Caco-2 (cell line): ENCODE measurements around the gene CARHSP1. TPM values are rescaled to one million over a fixed set of nuclear protein-coding genes. Genes with fewer than 3 reads are reported as not detected.
A peak's percentile ranks its signal among the peaks of the same experiment; 100 is the strongest.

ENCODE experiments used
- BruUV-seq: library from RNA; stranded (reverse); fragments of 400-500 nt; replicated peaks from 2 replicates; lab custom pipeline; 2021; lab: Mats Ljungman, UMichigan
- CTCF ChIA-PET: fragments of 300-600 bp; sonication (Branson Sonifier 250); formaldehyde crosslinking; loops from one replicate; lab custom pipeline; 2022; ENCODE audit warnings: antibody characterized with exemption; lab: Charles Lee
- POLR2A ChIA-PET: fragments of 300-600 bp; sonication (Branson Sonifier 250); formaldehyde crosslinking; loops from one replicate; lab custom pipeline; 2022; ENCODE audit warnings: antibody characterized with exemption; lab: Charles Lee
- DNase-seq, 2 experiments: peaks; one replicate each; pipeline versions ENCODE4 v3.0.0 to v3.0.0-alpha.2; 2020 to 2022
- H3K27me3 ChIP-seq: replicated peaks from 2 replicates; pipeline ENCODE4 v1.6.0; 2011; ENCODE audit warnings: low read length; ENCODE audit not compliant: control insufficient read depth, insufficient read depth
- H3K36me3 ChIP-seq: 2 replicates; pipeline ENCODE4 v1.5.1; 2011; ENCODE audit warnings: low read length; ENCODE audit not compliant: control insufficient read depth, insufficient read depth
- H3K4me1 ChIP-seq: fragments of 250-450 bp; sonication (Bioruptor Pico); 2 replicates; pipeline ENCODE4 v1.5.1; 2020; ENCODE audit warnings: mild to moderate bottlenecking
- H3K4me3 ChIP-seq: 2 replicates; pipeline ENCODE4 v1.5.1; 2011; ENCODE audit warnings: low read depth, mild to moderate bottlenecking, control low read depth, low read length
- H3K9me3 ChIP-seq: fragments of 250-450 bp; sonication (Bioruptor Pico); 2 replicates; pipeline ENCODE4 v1.5.1; 2020; ENCODE audit warnings: mild to moderate bottlenecking, moderate library complexity
- H3K27ac Mint-ChIP-seq: one replicate; pipeline ENCODE4 v1.8.0; 2022; ENCODE audit warnings: mixed read lengths; ENCODE audit not compliant: unreplicated experiment
- H3K27me3 Mint-ChIP-seq: one replicate; pipeline ENCODE4 v1.8.0; 2022; ENCODE audit warnings: mixed read lengths; ENCODE audit not compliant: insufficient read depth, unreplicated experiment
- H3K36me3 Mint-ChIP-seq: one replicate; pipeline ENCODE4 v1.8.0; 2022; ENCODE audit warnings: mild to moderate bottlenecking, mixed read lengths; ENCODE audit not compliant: insufficient read depth, unreplicated experiment
- H3K4me1 Mint-ChIP-seq: one replicate; pipeline ENCODE4 v1.8.0; 2022; ENCODE audit warnings: low read depth, mixed read lengths; ENCODE audit not compliant: unreplicated experiment
- H3K4me3 Mint-ChIP-seq: one replicate; pipeline ENCODE4 v1.8.0; 2022; ENCODE audit warnings: mild to moderate bottlenecking, moderate library complexity, mixed read lengths; ENCODE audit not compliant: unreplicated experiment
- H3K9me3 Mint-ChIP-seq: one replicate; pipeline ENCODE4 v1.8.0; 2022; ENCODE audit warnings: mixed read lengths; ENCODE audit not compliant: unreplicated experiment
- CTCF ChIP-seq, 2 experiments: fragments of 200-600 bp in 1 of 2; IDR thresholded peaks; 1 replicate in 1 of 2; 2 replicates in 1 of 2; pipeline versions ENCODE4 v1.5.1 to v1.8.0; 2011 to 2022; ENCODE audit warnings: antibody characterized with exemption in 1 of 2, control low read depth in 1 of 2, inconsistent platforms in 1 of 2, low read depth in 1 of 2, low read length in 1 of 2, mild to moderate bottlenecking in 1 of 2, moderate library complexity in 1 of 2; ENCODE audit not compliant: insufficient read depth in 1 of 2, severe bottlenecking in 1 of 2, unreplicated experiment in 1 of 2
- intact Hi-C: fragments of 100-400 bp; cut with micrococcal nuclease; formaldehyde crosslinking; loops from one replicate; pipeline ENCODE4 v1.10.0; 2022; ENCODE audit not compliant: unreplicated experiment
- total RNA-seq: library from RNA; stranded (reverse); gene quantifications from 2 replicates; pipeline ENCODE4 v1.2.3, GENCODE V29; 2022

The CARHSP1 gene
- total RNA-seq, 1 experiment from 2014 or later: 103 TPM

DNA sequence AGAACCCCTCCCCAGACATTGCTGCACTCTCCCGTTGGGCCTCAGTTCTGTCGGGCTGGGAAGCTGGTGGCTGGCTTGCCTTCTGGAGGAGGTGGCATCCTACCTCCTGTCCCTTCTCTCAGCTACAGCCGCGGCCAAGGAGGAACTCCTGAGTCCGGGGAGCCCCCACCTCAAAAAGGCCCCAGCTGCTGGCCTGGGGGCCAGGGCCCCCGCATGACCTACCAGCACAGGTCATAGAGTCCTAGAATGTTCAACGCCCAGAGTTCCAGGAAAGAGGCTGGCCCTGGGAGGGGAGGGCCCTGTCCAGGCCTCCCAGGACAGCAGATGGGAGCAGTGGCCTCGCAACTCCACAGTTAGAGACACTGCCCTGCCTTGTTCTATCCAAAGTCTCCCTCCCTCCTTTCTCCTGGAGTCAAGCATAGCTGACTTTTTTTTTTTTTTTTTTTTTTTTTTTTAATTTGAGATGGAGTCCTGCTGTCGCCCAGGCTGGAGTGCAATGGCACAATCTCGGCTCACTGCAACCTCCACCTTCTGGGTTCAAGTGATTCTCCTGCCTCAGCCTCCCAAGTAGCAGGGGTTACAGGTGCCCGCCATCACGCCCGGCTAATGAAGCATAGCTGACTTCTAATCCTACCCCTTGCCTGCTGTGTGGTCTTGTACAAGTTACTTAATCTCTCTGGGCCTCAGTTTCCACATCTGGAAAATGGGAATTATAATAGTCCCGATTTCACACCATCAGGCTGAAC lies 7.1 kb downstream of the CARHSP1 start:
- Mint-ChIP-seq H3K27me3 (no peaks in the 10 kb centered on the region), H3K27ac (peak overlapping the region; percentile 83), H3K4me3 (peak overlapping the region; percentile 31), H3K36me3 (peaks cover 84% of the 10 kb centered on the region), H3K4me1 (peaks cover 22% of the 10 kb centered on the region), H3K9me3 (no peaks in the 10 kb centered on the region)
- no peaks in the 10 kb centered on the region for H3K36me3 ChIP-seq
- no TSS peak for BruUV-seq
- peaks cover 62% of the 10 kb centered on the region for H3K4me1 ChIP-seq
- no peaks in the 10 kb centered on the region for H3K9me3 ChIP-seq
- ChIA-PET CTCF (interaction anchor here (1.1 kb wide), 1 partner anchor 18 kb away, joined by 4 read pairs; no protein-coding TSS in a partner anchor), POLR2A (no interaction called here)
- H3K4me3 ChIP-seq: no peak overlapping the region
- H3K27me3 ChIP-seq: no peaks in the 10 kb centered on the region
- TF ChIP-seq CTCF (IDR thresholded peaks at IDR 0.05; ENCODE audit: insufficient read depth in 1 of 2, low read depth in 1 of 2, low read length in 1 of 2, severe bottlenecking in 1 of 2, unreplicated experiment in 1 of 2): no peak
- DNase-seq: peak in 1 of 2 experiments; percentile 20
- intact Hi-C loops: loop anchor here (5.0 kb wide), 1 partner anchor 184 kb away; no protein-coding TSS in a partner anchor

- H3K27ac Mint-ChIP-seq: peak overlapping the region; percentile 85
- TF ChIP-seq CTCF (IDR thresholded peaks at IDR 0.05; ENCODE audit: insufficient read depth in 1 of 2, low read depth in 1 of 2, low read length in 1 of 2, severe bottlenecking in 1 of 2, unreplicated experiment in 1 of 2): no peak
- peaks cover 17% of the 10 kb centered on the region for H3K4me1 Mint-ChIP-seq
- H3K36me3 Mint-ChIP-seq: peaks cover 92% of the 10 kb centered on the region
- Histone ChIP-seq H3K4me1 (peaks cover 51% of the 10 kb centered on the region), H3K27me3 (no peaks in the 10 kb centered on the region), H3K36me3 (0 out of 2 replicates have a peak, but pooled peaks cover 3% of the 10 kb centered on the region), H3K4me3 (no peak overlapping the region), H3K9me3 (no peaks in the 10 kb centered on the region)
- H3K9me3 Mint-ChIP-seq: no peaks in the 10 kb centered on the region
- H3K27me3 Mint-ChIP-seq: no peaks in the 10 kb centered on the region
- BruUV-seq: no TSS peak
- DNase-seq: peak; percentile 76 to 78
- ChIA-PET POLR2A (interaction anchor here (0.6 to 1.4 kb wide), 2 partner anchors 9 to 103 kb away, joined by 7 to 13 read pairs; partner anchors contain the start of genes CARHSP1 and USP7), CTCF (interaction anchor here (0.5 to 1.2 kb wide), 3 partner anchors 8 to 687 kb away, joined by 3 to 7 read pairs (median 3); partner anchors contain the start of gene CARHSP1)
- intact Hi-C loops: loop anchor here (5.0 kb wide), 1 partner anchor 183 kb away; no protein-coding TSS in a partner anchor
- peak overlapping the region; percentile 53 for H3K4me3 Mint-ChIP-seq
These were observed 8.6 kb downstream of the CARHSP1 start for GRCh38 chr16:8859913-8860881.
